WTC11 (cell line): Measurements from ENCODE around the gene SETD1A. TPM values are rescaled to one million over a fixed set of nuclear protein-coding genes. Genes with fewer than 3 reads are reported as not detected.
A peak's percentile ranks its signal among the peaks of the same experiment; 100 is the strongest.

Experiments used
- ATAC-seq: fragments of 200-7000 bp; cut with Tn5 transposase; 2 replicates; pipeline ENCODE4 v1.10.0; 2021; ENCODE audit warnings: mild to moderate bottlenecking, moderate library complexity
- CTCF ChIA-PET: fragments of 300-600 bp; sonication (Branson Sonifier 250); formaldehyde crosslinking; loops from one replicate; lab custom pipeline; 2021; ENCODE audit warnings: antibody characterized with exemption; lab: Charles Lee
- POLR2A ChIA-PET: fragments of 350-600 bp; sonication (Branson Sonifier 250); formaldehyde crosslinking; loops from one replicate; lab custom pipeline; 2021; ENCODE audit warnings: antibody characterized with exemption; lab: Charles Lee
- DNase-seq: peaks from one replicate; pipeline ENCODE4 v3.0.0; 2021; ENCODE audit warnings: low spot score
- H3K27ac Mint-ChIP-seq: 2 replicates; pipeline ENCODE4 v1.8.0; 2021; ENCODE audit warnings: mixed read lengths
- H3K27me3 Mint-ChIP-seq: 2 replicates; pipeline ENCODE4 v1.8.0; 2021; ENCODE audit warnings: low read depth, mild to moderate bottlenecking, moderate library complexity, mixed read lengths
- H3K36me3 Mint-ChIP-seq: 2 replicates; pipeline ENCODE4 v1.8.0; 2021; ENCODE audit warnings: mixed read lengths
- H3K4me1 Mint-ChIP-seq: 2 replicates; pipeline ENCODE4 v1.8.0; 2022; ENCODE audit warnings: mixed read lengths
- H3K4me3 Mint-ChIP-seq: 2 replicates; pipeline ENCODE4 v1.8.0; 2021; ENCODE audit warnings: mild to moderate bottlenecking, moderate library complexity, mixed read lengths
- H3K9me3 Mint-ChIP-seq: 2 replicates; pipeline ENCODE4 v1.8.0; 2021; ENCODE audit warnings: mixed read lengths
- CREM ChIP-seq: sonication (generic); formaldehyde crosslinking; IDR thresholded peaks from 2 replicates; pipeline ENCODE4 v1.8.1; 2022; ENCODE audit warnings: mild to moderate bottlenecking, missing genetic modification reagents, moderate library complexity
- IRF2 ChIP-seq: sonication (generic); formaldehyde crosslinking; IDR thresholded peaks from 2 replicates; pipeline ENCODE4 v1.8.0; 2022; ENCODE audit warnings: low read depth, missing genetic modification reagents, borderline replicate concordance
- KAT7 ChIP-seq: sonication (generic); formaldehyde crosslinking; IDR thresholded peaks from 2 replicates; pipeline ENCODE4 v1.8.1; 2023; ENCODE audit warnings: missing genetic modification reagents, mild to moderate bottlenecking, borderline replicate concordance
- SMAD3 ChIP-seq: sonication (generic); formaldehyde crosslinking; IDR thresholded peaks from 2 replicates; pipeline ENCODE4 v1.8.0; 2022; ENCODE audit warnings: missing genetic modification reagents, mild to moderate bottlenecking, borderline replicate concordance
- SP1 ChIP-seq: sonication (generic); formaldehyde crosslinking; conservative IDR thresholded peaks from 2 replicates; pipeline ENCODE4 v1.8.1; 2022; ENCODE audit warnings: missing genetic modification reagents
- TEAD1 ChIP-seq: sonication (generic); formaldehyde crosslinking; IDR thresholded peaks from 2 replicates; pipeline ENCODE4 v1.8.0; 2022; ENCODE audit warnings: mild to moderate bottlenecking, missing genetic modification reagents
- TP53 ChIP-seq: sonication (generic); formaldehyde crosslinking; IDR thresholded peaks from 2 replicates; pipeline ENCODE4 v1.8.1; 2023; ENCODE audit warnings: mild to moderate bottlenecking, missing genetic modification reagents
- ZNF317 ChIP-seq: sonication (generic); formaldehyde crosslinking; IDR thresholded peaks from 2 replicates; pipeline ENCODE4 v1.8.1; 2023; ENCODE audit warnings: low read depth, mild to moderate bottlenecking, moderate library complexity, missing genetic modification reagents, borderline replicate concordance
- ZNF396 ChIP-seq: fragments of 250-450 bp; sonication (Bioruptor Pico); IDR thresholded peaks from 2 replicates; pipeline ENCODE4 v1.8.0; 2021; ENCODE audit warnings: mild to moderate bottlenecking, moderate library complexity, borderline replicate concordance
- total RNA-seq: library from RNA; stranded (reverse); gene quantifications from 3 replicates; pipeline ENCODE4 v1.2.3, GENCODE V29; 2021
- TF ChIP-seq, protein P1 (sequence below): sonication (generic); formaldehyde crosslinking; IDR thresholded peaks from 2 replicates; pipeline ENCODE4 v1.8.0; 2022; ENCODE audit warnings: mild to moderate bottlenecking, missing genetic modification reagents
- TF ChIP-seq, protein P2 (sequence below): sonication (generic); formaldehyde crosslinking; IDR thresholded peaks from 2 replicates; pipeline ENCODE4 v1.8.0; 2022; ENCODE audit warnings: missing genetic modification reagents
- TF ChIP-seq, protein P3 (sequence below): fragments of 250-450 bp; sonication (Bioruptor Pico); IDR thresholded peaks from 2 replicates; pipeline ENCODE4 v1.9.0; 2021; ENCODE audit warnings: mild to moderate bottlenecking, borderline replicate concordance
- TF ChIP-seq, protein P4 (sequence below): fragments of 250-450 bp; sonication (Bioruptor Pico); IDR thresholded peaks from 2 replicates; pipeline ENCODE4 v1.9.0; 2021; ENCODE audit warnings: moderate library complexity, mild to moderate bottlenecking, inconsistent platforms, borderline replicate concordance

The SETD1A gene
- total RNA-seq, 1 experiment from 2014 or later = 31.1 TPM

DNA sequence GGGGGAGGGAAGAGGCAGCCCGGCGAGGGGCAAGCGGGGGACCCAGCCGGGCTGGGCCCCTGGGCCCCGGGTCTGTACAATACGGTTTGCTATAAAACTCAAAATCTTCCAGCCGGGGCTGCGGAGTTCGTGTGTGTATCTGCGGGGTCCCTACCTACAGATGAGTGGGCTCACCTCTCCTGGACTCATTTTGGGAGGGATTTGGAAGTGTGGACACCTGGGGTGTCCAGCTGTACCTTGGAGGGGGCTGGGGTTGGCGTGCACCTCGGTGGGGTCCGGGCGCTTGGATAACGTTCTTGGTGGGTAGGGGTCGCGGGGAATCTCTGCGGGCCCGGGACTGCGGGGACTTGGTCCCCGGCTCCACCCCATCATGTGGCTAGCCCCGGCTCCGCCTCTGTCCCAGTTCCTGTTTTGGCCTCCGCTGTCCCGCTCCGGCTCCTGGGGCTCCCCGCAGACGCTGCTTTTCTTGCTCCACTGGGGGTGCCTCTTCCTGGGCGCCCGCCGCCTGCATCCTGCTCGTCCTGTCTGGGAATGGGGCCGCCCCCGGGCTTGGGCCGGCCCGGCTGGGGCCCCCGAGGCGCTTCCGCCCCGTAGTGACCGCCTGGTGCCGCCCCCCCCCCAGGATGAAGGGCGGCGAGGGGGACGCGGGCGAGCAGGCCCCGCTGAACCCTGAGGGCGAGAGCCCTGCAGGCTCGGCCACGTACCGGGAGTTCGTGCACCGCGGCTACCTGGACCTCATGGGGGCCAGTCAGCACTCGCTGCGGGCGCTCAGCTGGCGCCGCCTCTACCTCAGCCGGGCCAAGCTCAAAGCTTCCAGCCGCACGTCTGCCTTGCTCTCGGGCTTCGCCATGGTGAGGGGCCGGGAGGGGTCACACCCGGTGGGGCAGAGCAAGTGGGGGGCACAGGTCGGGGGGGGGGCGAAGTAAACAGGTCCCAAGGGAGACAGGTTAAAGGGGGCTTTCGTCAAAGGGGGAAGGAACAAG is 8.6 kb upstream of the SETD1A start, which contains the start of gene ORAI3 (continued):
- TF ChIP-seq TP53 (CRISPR knock-in tag) (no peak), TEAD1 (0 out of 2 replicates have a peak, but pooled peaks have one; percentile 34), IRF2 (CRISPR knock-in tag) (no peak), ZNF317 (CRISPR knock-in tag) (no peak)
- TF ChIP-seq, protein P1, sequence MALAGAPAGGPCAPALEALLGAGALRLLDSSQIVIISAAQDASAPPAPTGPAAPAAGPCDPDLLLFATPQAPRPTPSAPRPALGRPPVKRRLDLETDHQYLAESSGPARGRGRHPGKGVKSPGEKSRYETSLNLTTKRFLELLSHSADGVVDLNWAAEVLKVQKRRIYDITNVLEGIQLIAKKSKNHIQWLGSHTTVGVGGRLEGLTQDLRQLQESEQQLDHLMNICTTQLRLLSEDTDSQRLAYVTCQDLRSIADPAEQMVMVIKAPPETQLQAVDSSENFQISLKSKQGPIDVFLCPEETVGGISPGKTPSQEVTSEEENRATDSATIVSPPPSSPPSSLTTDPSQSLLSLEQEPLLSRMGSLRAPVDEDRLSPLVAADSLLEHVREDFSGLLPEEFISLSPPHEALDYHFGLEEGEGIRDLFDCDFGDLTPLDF (CRISPR knock-in tag) = no peak
- TF ChIP-seq, protein P2, sequence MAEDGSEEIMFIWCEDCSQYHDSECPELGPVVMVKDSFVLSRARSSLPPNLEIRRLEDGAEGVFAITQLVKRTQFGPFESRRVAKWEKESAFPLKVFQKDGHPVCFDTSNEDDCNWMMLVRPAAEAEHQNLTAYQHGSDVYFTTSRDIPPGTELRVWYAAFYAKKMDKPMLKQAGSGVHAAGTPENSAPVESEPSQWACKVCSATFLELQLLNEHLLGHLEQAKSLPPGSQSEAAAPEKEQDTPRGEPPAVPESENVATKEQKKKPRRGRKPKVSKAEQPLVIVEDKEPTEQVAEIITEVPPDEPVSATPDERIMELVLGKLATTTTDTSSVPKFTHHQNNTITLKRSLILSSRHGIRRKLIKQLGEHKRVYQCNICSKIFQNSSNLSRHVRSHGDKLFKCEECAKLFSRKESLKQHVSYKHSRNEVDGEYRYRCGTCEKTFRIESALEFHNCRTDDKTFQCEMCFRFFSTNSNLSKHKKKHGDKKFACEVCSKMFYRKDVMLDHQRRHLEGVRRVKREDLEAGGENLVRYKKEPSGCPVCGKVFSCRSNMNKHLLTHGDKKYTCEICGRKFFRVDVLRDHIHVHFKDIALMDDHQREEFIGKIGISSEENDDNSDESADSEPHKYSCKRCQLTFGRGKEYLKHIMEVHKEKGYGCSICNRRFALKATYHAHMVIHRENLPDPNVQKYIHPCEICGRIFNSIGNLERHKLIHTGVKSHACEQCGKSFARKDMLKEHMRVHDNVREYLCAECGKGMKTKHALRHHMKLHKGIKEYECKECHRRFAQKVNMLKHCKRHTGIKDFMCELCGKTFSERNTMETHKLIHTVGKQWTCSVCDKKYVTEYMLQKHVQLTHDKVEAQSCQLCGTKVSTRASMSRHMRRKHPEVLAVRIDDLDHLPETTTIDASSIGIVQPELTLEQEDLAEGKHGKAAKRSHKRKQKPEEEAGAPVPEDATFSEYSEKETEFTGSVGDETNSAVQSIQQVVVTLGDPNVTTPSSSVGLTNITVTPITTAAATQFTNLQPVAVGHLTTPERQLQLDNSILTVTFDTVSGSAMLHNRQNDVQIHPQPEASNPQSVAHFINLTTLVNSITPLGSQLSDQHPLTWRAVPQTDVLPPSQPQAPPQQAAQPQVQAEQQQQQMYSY = no peak
- TF ChIP-seq, protein P3, sequence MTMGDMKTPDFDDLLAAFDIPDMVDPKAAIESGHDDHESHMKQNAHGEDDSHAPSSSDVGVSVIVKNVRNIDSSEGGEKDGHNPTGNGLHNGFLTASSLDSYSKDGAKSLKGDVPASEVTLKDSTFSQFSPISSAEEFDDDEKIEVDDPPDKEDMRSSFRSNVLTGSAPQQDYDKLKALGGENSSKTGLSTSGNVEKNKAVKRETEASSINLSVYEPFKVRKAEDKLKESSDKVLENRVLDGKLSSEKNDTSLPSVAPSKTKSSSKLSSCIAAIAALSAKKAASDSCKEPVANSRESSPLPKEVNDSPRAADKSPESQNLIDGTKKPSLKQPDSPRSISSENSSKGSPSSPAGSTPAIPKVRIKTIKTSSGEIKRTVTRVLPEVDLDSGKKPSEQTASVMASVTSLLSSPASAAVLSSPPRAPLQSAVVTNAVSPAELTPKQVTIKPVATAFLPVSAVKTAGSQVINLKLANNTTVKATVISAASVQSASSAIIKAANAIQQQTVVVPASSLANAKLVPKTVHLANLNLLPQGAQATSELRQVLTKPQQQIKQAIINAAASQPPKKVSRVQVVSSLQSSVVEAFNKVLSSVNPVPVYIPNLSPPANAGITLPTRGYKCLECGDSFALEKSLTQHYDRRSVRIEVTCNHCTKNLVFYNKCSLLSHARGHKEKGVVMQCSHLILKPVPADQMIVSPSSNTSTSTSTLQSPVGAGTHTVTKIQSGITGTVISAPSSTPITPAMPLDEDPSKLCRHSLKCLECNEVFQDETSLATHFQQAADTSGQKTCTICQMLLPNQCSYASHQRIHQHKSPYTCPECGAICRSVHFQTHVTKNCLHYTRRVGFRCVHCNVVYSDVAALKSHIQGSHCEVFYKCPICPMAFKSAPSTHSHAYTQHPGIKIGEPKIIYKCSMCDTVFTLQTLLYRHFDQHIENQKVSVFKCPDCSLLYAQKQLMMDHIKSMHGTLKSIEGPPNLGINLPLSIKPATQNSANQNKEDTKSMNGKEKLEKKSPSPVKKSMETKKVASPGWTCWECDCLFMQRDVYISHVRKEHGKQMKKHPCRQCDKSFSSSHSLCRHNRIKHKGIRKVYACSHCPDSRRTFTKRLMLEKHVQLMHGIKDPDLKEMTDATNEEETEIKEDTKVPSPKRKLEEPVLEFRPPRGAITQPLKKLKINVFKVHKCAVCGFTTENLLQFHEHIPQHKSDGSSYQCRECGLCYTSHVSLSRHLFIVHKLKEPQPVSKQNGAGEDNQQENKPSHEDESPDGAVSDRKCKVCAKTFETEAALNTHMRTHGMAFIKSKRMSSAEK (CRISPR knock-in tag) = no peak

DNA sequence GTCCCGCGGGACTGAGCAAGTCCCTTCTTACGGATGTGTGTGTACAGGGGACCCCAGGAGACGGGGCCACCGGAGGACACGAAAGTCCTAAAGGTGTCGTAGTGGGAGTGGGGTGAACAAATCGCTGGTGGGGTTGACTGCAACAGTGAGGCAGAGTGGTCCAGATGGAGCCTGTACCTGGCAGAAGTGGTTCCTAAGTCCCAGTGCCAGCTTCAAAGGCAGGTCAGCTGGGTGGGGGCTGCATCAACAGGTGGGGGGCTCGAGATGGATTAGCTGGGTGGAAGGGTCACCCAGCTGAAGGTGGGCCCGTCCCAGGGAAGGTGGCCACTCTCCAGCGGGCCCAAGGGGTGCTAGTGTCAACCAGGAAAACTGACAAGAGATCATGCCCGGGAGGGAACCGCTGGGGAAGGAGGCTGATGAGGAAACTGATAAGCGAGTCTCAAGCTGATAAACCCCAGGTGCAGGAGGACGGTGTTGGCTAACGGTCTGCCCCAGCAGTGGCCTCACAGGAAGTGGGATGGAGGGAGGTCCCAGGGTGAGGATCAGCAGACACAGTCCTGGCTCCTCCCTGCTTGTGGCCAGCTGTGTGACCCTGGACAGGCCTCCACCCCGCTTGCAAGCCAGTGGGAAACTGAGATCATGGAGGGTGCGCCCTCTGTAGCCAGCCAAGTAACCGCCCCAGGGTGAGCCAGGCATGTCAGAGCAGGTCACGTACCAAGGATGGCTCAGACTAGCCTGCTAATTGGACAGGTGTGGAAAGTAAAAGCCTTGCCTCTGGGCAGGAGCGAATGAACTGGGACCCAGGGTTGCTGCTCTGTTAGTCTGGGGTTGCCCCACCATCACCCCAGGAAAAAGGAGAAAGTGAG is 7.7 kb upstream of the SETD1A start:
- Mint-ChIP-seq H3K36me3 (peaks cover 7% of the 10 kb centered on the region), H3K4me1 (peaks cover 25% of the 10 kb centered on the region), H3K27ac (no peak overlapping the region), H3K4me3 (peak overlapping the region; percentile 85), H3K9me3 (no peaks in the 10 kb centered on the region), H3K27me3 (no peaks in the 10 kb centered on the region)
- ATAC-seq (peak; percentile 2), DNase-seq (peak; percentile 50)
- POLR2A ChIA-PET = interaction anchor here (0.5 kb wide), 1 partner anchor 57 kb away, joined by 3 read pairs; no protein-coding TSS in a partner anchor
- CTCF ChIA-PET = interaction anchor here (0.7 to 1.8 kb wide), 9 partner anchors 8 to 909 kb away, joined by 3 to 6 read pairs (median 4); partner anchors contain the start of gene HSD3B7
- TF ChIP-seq SP1 (CRISPR knock-in tag) (peak; percentile 56), CREM (CRISPR knock-in tag) (no peak), ZNF396 (CRISPR knock-in tag) (no peak), SMAD3 (CRISPR knock-in tag) (0 out of 2 replicates have a peak, but pooled peaks have one; percentile 47), IRF2 (CRISPR knock-in tag) (no peak), KAT7 (CRISPR knock-in tag) (no peak)
- TF ChIP-seq, protein P4, sequence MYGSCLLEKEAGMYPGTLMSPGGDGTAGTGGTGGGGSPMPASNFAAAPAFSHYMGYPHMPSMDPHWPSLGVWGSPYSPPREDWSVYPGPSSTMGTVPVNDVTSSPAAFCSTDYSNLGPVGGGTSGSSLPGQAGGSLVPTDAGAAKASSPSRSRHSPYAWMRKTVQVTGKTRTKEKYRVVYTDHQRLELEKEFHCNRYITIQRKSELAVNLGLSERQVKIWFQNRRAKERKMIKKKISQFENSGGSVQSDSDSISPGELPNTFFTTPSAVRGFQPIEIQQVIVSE (CRISPR knock-in tag) = no peak
